ENCODE measurements around the gene COPG1.

The COPG1 gene

GRCh38 chr3:129276385-129276784 lies 27.0 kb downstream of the COPG1 start:
- no peak for TF ChIP-seq CTCF (IDR thresholded peaks at IDR 0.05)

- TF ChIP-seq CTCF (IDR thresholded peaks at IDR 0.05): no peak
Measured at GRCh38 chr3:129277829-129278271, 28.4 kb downstream of the COPG1 start.

GRCh38 chr3:129278439-129278965 lies 29.1 kb downstream of the COPG1 start, which contains the start of gene HMCES:
Gene HMCES, plus strand, starts transcription at chr3:129278870. Its CDS starts 863 bp downstream, at chr3:129279733.
- TF ChIP-seq CTCF (IDR thresholded peaks at IDR 0.05): no peak

- no peak for TF ChIP-seq CTCF (IDR thresholded peaks at IDR 0.05)
Measured at GRCh38 chr3:129278966-129279906, 29.8 kb downstream of the COPG1 start.

GRCh38 chr3:129280183-129280582 lies 30.8 kb downstream of the COPG1 start:
- no peak for TF ChIP-seq CTCF (IDR thresholded peaks at IDR 0.05)

GRCh38 chr3:129281726-129282125 lies 32.3 kb downstream of the COPG1 start:
- TF ChIP-seq CTCF (IDR thresholded peaks at IDR 0.05): no peak

GRCh38 chr3:129282727-129283327 lies 33.4 kb downstream of the COPG1 start:
- TF ChIP-seq CTCF (IDR thresholded peaks at IDR 0.05): no peak
